Gastroesophageal sphincter (tissue), 3 donors: ENCODE data around the gene JAML.

Experiments used
- CTCF ChIP-seq, 4 experiments: fragments of 200-600 bp in 2 of 4; fragments of 450-650 bp in 2 of 4; sonication (generic) in 1 of 4; IDR thresholded peaks; one replicate each; pipeline ENCODE4 v1.5.1; 2017 to 2019; ENCODE audit warnings: antibody characterized with exemption in 4 of 4, mild to moderate bottlenecking in 2 of 4, moderate library complexity in 2 of 4
- EP300 ChIP-seq: sonication (generic); formaldehyde crosslinking; IDR thresholded peaks from one replicate; pipeline ENCODE4 v1.6.1; 2017; ENCODE audit warnings: antibody characterized with exemption, mild to moderate bottlenecking
- POLR2A ChIP-seq, 2 donors: fragments of 450-650 bp; IDR thresholded peaks; one replicate each; pipeline ENCODE4 v1.6.1; 2017; ENCODE audit warnings: antibody characterized with exemption in 2 of 2, mild to moderate bottlenecking in 2 of 2, moderate library complexity in 1 of 2
- POLR2AphosphoS5 ChIP-seq: sonication (generic); formaldehyde crosslinking; IDR thresholded peaks from one replicate; pipeline ENCODE4 v1.6.1; 2017; ENCODE audit warnings: antibody characterized with exemption

- TF ChIP-seq CTCF (IDR thresholded peaks at IDR 0.05) (no peak), POLR2A (IDR thresholded peaks at IDR 0.05) (no peak), EP300 (no peak), POLR2AphosphoS5 (no peak)
Observed at GRCh38 chr11:118186346-118187107, 38.3 kb downstream of the JAML start.
